Effector memory CD8-positive, alpha-beta T cell (primary cell): Measurements from ENCODE around the gene GRAP2.

ENCODE experiments used
- ATAC-seq: fragments of 150-1000 bp; cut with Tn5 transposase; replicated peaks from 2 replicates; pipeline ENCODE4 v1.10.0; 2021; ENCODE audit warnings: mild to moderate bottlenecking, moderate library complexity
- DNase-seq, 3 experiments: peaks; one replicate each; pipeline ENCODE4 v3.0.0; 2021
- H3K27ac Mint-ChIP-seq, 2 donors: one replicate each; pipeline ENCODE4 v1.8.0; 2022; ENCODE audit warnings: mild to moderate bottlenecking in 2 of 2, mixed read lengths in 2 of 2, moderate library complexity in 2 of 2
- H3K27me3 Mint-ChIP-seq, 2 donors: one replicate each; pipeline ENCODE4 v1.8.0; 2022; ENCODE audit warnings: mixed read lengths in 2 of 2
- H3K36me3 Mint-ChIP-seq: one replicate; pipeline ENCODE4 v1.8.0; 2022; ENCODE audit warnings: mild to moderate bottlenecking, moderate library complexity, mixed read lengths; ENCODE audit not compliant: insufficient read depth
- H3K4me1 Mint-ChIP-seq, 2 donors: one replicate each; pipeline ENCODE4 v1.8.0; 2022; ENCODE audit warnings: low read depth in 2 of 2, mixed read lengths in 2 of 2
- H3K4me3 Mint-ChIP-seq, 2 donors: one replicate each; pipeline ENCODE4 v1.8.0; 2022; ENCODE audit warnings: mild to moderate bottlenecking in 2 of 2, mixed read lengths in 2 of 2, moderate library complexity in 2 of 2
- H3K9me3 Mint-ChIP-seq, 2 donors: one replicate each; pipeline ENCODE4 v1.8.0; 2022; ENCODE audit warnings: mixed read lengths in 2 of 2

The GRAP2 gene

DNA sequence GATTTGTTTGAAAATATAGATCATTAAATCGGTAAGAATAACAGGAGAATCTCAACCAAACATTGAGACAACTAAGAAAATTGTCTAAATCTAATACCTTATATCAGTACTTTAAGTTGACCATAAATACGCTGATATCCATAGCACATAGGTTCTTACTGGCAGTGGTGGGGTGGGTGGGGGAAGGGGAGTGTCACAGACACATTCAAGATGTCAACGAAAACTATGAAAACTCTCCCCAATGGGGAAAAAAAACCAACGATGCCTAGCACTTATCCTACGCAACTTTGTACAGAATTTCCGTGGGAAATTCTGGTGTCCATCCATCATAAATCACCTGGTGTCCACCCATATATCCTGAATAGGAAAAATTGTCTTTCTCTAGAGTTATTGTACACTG lies 6.2 kb downstream of the GRAP2 start:
- Mint-ChIP-seq H3K4me3 (peak overlapping the region in 1 of 2 donors; percentile 89), H3K27me3 (no peaks in the 10 kb centered on the region), H3K27ac (peak overlapping the region; percentile 93 to 96), H3K4me1 (peaks cover 58 to 80% of the 10 kb centered on the region in 2 donors), H3K9me3 (peaks cover 0 to 7% of the 10 kb centered on the region in 2 donors), H3K36me3 (peaks cover 29% of the 10 kb centered on the region)
- DNase-seq (no peak), ATAC-seq (no peak)

DNA sequence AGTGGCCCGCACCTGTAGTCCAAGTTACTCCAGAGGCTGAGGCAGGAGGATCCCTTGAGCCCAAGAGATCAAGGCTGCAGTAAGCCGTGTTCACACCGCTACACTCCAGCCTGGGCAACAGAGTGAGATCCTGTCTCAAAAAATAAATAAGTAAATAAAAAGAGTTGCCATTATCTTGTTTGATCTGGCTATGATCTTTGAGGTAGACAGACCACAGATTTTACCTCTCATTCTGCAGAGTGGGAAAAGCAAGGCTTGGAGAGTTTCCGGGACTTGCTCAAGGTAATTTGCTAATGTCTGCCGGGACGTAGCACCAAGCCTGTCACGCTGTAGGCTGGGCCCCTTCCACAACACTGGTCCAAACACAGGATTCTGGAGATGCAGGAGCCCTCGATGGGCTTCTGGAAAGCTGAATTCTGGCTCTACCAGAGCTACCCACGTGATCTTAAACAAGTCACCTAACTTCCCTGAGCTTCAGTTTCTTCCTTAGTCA lies 6.8 kb downstream of the GRAP2 start:
- Mint-ChIP-seq H3K27ac (peak overlapping the region; percentile 93 to 96), H3K27me3 (no peaks in the 10 kb centered on the region), H3K4me3 (peak overlapping the region in 1 of 2 donors; percentile 89), H3K36me3 (peaks cover 29% of the 10 kb centered on the region), H3K4me1 (peaks cover 63 to 85% of the 10 kb centered on the region in 2 donors), H3K9me3 (peaks cover 0 to 7% of the 10 kb centered on the region in 2 donors)
- peak; percentile 40 for ATAC-seq
- peak in 1 of 3 experiments; percentile 26 for DNase-seq

DNA sequence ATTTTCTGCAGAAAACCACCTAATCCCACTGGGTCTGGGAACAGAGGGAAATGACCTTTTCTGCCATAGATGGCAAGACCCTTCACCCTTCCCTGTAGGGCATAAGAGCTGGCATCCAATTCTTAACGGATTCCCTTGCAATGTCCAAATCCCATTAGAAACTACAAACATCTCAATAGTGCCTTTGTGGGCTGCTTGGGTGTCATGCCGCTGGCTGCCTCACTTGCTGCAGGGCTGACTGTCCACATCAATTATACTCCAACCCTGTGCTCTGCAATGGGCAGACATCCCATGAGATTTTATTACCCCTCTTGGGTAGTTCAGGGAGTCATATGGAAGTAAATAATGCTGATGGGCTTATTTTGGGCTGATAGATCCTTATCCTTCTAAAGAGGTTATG lies 7.3 kb downstream of the GRAP2 start:
- peak overlapping the region in 1 of 2 donors; percentile 89 for H3K4me3 Mint-ChIP-seq
- peak overlapping the region; percentile 93 to 96 for H3K27ac Mint-ChIP-seq
- DNase-seq (no peak), ATAC-seq (no peak)
- H3K9me3 Mint-ChIP-seq: peaks cover 0 to 7% of the 10 kb centered on the region in 2 donors
- H3K27me3 Mint-ChIP-seq: no peaks in the 10 kb centered on the region
- peaks cover 68 to 88% of the 10 kb centered on the region in 2 donors for H3K4me1 Mint-ChIP-seq
- H3K36me3 Mint-ChIP-seq: peaks cover 29% of the 10 kb centered on the region

DNA sequence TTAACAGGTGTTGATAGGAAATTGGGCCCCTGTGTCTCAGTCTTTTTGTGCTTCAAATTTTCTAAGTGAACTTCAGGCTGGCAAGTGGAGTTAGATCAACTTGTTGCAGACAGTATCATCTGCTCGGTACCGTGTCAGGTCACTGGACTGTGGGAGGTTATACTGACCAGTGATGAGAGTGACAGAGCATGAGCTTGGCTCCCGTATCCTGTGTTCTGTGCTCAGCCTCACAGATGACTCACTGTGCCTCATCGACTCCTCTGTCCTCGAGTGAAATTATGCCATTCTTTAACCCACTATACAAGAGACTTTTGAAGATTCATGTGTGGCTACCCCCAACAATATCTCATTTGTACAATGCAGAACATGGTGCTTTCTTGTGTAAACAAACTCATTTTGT lies 7.9 kb downstream of the GRAP2 start:
- Mint-ChIP-seq H3K9me3 (peaks cover 0 to 7% of the 10 kb centered on the region in 2 donors), H3K27ac (peak overlapping the region; percentile 93 to 96), H3K4me3 (peak overlapping the region in 1 of 2 donors; percentile 89), H3K27me3 (no peaks in the 10 kb centered on the region), H3K4me1 (peaks cover 74 to 94% of the 10 kb centered on the region in 2 donors), H3K36me3 (peaks cover 27% of the 10 kb centered on the region)
- DNase-seq (no peak), ATAC-seq (peak; percentile 38)

DNA sequence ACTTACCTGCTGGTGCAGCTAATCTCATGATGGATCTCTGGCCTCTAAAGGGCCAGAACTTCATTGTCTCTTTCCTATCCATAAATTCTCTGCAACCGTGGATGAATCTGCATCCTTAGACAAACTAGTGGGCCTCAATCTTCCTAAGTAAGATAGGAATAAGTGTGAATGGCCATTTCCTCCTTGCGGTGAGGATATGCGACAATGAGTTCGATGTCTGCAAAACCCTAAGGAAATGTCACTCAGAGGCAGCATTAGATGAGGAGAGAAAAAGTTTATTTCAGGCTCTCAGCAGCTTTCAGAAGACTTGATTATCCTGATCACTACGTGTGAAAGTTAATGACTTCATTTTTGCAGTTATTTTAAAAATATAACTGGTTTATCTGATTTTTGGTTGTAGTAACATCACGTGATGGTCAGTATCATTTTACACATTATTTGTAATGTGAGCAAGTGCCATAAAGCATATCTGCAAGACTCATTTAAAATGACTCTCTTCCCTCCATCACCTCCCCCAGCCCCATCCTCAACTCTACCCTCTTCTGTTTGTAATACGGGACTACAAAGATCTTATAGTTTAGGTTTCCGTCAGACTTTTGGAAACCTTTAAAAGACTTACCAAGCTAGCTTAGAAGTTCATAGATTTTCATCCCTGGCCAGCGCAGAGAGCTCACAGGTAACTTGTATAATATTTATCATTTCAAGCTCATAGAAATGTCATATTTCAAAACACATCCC lies 10.2 kb downstream of the GRAP2 start:
- ATAC-seq (no peak), DNase-seq (no peak)
- Mint-ChIP-seq H3K4me1 (peaks cover 80 to 94% of the 10 kb centered on the region in 2 donors), H3K4me3 (peak overlapping the region in 1 of 2 donors; percentile 89), H3K27me3 (no peaks in the 10 kb centered on the region), H3K36me3 (peaks cover 47% of the 10 kb centered on the region), H3K9me3 (peaks cover 0 to 7% of the 10 kb centered on the region in 2 donors), H3K27ac (peak overlapping the region; percentile 93 to 96)

DNA sequence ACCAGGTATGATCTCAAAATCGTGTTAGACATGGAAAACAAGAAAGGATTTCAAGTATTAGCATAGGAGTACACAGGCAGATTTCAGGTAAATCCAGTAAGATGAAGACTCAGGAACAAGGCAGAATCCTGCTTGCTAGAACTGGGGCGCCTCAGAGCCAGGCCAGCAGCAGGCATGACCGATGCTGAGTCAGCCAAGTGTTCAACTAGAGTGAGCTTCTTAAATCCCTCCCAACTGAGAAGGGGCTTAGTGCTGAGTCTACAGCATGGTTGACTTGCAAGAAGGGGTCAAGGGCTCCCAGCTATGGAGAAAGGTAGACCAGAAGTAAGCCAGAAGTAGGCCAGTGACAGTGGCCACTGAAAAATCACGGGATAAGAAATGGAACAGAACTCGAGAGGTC lies 12.4 kb downstream of the GRAP2 start:
- Mint-ChIP-seq H3K36me3 (peaks cover 53% of the 10 kb centered on the region), H3K9me3 (peaks cover 0 to 7% of the 10 kb centered on the region in 2 donors), H3K4me1 (peaks cover 81 to 92% of the 10 kb centered on the region in 2 donors), H3K27me3 (no peaks in the 10 kb centered on the region), H3K4me3 (peak overlapping the region in 1 of 2 donors; percentile 89), H3K27ac (peak overlapping the region; percentile 93 to 96)
- DNase-seq (no peak), ATAC-seq (no peak)

DNA sequence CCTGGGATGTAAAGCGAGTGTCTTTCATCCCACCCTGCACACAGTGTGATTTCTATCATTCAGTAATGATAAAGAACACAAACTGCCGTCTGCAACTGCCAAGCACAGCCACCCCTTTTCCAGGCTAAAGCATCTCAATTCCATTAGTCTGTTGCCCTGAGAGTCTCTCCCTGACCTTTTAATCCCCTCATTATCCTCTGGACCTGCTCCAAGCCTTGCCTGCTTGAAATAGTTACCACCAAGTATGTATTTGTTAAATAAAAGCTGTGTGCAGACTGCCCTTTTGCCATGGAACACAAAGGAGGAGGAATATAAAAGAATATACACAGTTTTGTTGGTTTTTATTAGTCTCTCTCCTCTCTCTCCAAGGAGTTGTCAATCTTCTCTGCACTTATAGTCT lies 13.0 kb downstream of the GRAP2 start:
- H3K4me1 Mint-ChIP-seq: peaks cover 77 to 88% of the 10 kb centered on the region in 2 donors
- peaks cover 0 to 7% of the 10 kb centered on the region in 2 donors for H3K9me3 Mint-ChIP-seq
- ATAC-seq (no peak), DNase-seq (no peak)
- H3K4me3 Mint-ChIP-seq: peak overlapping the region in 1 of 2 donors; percentile 89
- H3K36me3 Mint-ChIP-seq: peaks cover 50% of the 10 kb centered on the region
- no peaks in the 10 kb centered on the region for H3K27me3 Mint-ChIP-seq
- peak overlapping the region; percentile 93 to 96 for H3K27ac Mint-ChIP-seq

DNA sequence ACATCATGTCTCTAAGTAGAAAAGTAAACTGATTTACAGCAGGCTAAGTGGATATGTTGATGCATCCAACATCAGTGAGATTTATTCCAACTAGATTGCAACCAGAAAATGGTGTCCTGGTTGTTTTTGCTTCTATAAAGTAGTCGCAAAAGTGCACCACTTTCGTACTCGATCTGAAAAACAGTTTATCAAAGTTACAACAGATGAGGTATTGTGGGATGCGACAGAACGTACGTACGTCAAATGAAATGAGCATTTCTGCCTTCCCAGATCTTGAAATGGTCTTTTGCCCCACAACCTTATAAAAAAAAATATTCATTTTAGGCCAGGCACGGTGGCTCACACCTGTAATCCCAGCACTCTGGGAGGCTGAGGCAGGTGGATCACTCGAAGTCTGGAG lies 13.7 kb downstream of the GRAP2 start:
- ATAC-seq (no peak), DNase-seq (no peak)
- peak overlapping the region in 1 of 2 donors; percentile 89 for H3K4me3 Mint-ChIP-seq
- H3K4me1 Mint-ChIP-seq: peaks cover 75 to 85% of the 10 kb centered on the region in 2 donors
- H3K9me3 Mint-ChIP-seq: peaks cover 0 to 7% of the 10 kb centered on the region in 2 donors
- peaks cover 45% of the 10 kb centered on the region for H3K36me3 Mint-ChIP-seq
- H3K27me3 Mint-ChIP-seq: no peaks in the 10 kb centered on the region
- peak overlapping the region; percentile 93 to 96 for H3K27ac Mint-ChIP-seq

DNA sequence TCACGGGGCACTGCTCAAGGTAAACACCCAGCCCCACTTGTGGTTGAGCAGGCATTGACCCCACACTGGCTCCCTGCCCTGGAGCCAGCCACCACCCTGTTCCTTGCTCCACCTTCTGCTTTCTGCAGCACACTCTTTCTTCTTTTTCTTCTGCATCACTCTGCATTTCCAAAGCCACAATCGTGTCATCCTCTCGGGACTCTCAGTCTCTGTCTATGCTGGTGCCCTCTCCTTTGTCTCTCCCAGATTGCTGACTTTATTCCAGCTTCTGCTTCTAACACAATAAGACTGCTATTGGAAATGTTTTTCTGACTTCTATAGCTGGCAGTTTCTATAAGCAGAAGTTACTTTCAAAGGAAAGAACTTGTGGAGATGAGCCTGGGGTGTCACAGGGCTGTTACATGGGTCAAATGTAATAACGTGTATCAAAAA lies 14.4 kb downstream of the GRAP2 start:
- peaks cover 0 to under 1% of the 10 kb centered on the region in 2 donors for H3K9me3 Mint-ChIP-seq
- ATAC-seq: peak; percentile 18
- H3K36me3 Mint-ChIP-seq: peaks cover 40% of the 10 kb centered on the region
- peak overlapping the region; percentile 93 to 96 for H3K27ac Mint-ChIP-seq
- H3K4me1 Mint-ChIP-seq: peaks cover 76 to 85% of the 10 kb centered on the region in 2 donors
- no peak for DNase-seq
- no peaks in the 10 kb centered on the region for H3K27me3 Mint-ChIP-seq
- peak overlapping the region in 1 of 2 donors; percentile 89 for H3K4me3 Mint-ChIP-seq

DNA sequence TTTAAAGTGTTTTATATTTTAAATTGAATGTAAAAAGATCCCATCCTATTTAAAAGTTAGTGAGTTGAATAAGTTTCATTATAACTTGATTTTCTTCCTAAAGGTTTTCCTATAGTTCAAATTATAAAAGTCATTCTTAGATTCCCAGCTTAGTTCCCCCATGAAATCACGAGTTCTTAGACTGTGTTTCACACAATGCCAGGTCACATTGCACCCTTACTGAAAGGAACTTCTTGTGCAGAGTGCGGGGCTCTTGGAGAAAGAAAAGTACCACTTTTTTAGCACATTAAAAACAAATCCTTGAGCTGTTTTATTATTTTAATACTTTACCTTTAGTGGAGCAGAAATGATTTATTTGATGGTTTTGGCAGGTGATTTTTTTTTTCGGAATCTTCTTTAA lies 15.6 kb downstream of the GRAP2 start:
- Mint-ChIP-seq H3K4me3 (peak overlapping the region in 1 of 2 donors; percentile 89), H3K4me1 (peaks cover 76 to 85% of the 10 kb centered on the region in 2 donors), H3K27me3 (no peaks in the 10 kb centered on the region), H3K9me3 (no peaks in the 10 kb centered on the region), H3K36me3 (peaks cover 46% of the 10 kb centered on the region), H3K27ac (peak overlapping the region; percentile 93 to 96)
- DNase-seq: no peak
- ATAC-seq: no peak

DNA sequence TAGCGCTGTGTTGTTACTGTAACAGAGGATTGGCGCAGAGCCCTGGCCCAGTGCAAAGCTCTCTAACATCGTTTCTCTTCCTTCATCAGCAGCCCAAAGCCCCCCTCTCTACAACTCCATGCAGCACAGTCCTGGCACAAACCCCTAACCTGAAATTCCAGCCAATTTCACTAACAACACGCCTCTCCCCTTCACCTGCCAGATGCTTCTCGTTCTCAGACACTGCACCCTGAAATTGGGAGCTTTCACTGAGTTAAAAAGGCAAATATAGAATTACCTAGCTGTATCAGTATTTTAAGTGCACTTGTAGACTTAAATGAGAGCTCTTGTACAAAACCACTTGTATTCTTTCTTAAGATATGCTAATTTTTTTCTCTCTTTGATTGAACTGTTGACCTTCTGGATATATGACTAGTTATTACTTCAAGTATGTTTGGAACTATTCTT lies 16.3 kb downstream of the GRAP2 start:
- Mint-ChIP-seq H3K27ac (peak overlapping the region; percentile 42 to 96), H3K36me3 (peaks cover 43% of the 10 kb centered on the region)

DNA sequence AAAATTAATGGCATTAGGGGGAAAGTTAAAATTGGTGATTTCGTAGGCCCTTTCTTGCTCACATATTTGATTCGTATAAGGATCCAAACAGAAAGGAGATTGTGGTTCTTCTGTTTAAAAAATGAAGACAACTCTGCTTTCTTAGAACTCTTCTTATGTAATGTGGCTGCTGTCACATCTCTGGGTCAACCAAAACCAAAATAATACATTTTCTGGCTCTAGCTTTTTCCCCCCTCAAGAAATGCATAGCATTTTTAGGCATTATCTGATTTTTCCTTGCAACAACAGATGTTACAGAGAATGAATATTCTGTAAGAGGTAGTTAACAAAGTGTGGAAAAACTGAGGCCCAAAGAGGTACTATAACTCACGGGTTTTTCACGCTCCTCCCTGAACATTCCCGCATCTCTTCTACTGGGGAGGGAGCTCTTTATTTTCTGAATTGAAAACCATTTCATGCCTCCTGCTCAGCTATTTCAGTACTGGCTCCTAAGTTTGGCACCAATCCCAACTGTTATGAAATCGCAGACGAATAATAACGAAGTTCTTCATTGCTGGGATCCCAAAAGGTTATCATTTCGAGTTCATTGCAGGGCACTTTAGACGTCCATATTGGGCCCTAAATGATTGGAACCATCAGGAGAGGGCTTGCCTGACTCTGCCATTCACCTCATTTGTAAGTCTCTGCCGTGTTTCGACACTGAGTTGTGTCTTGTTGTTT lies 17.1 kb downstream of the GRAP2 start:
- DNase-seq: no peak
- H3K4me3 Mint-ChIP-seq: peak overlapping the region in 1 of 2 donors; percentile 89
- H3K36me3 Mint-ChIP-seq: peaks cover 43% of the 10 kb centered on the region

More for the DNA sequence above, 16.3 kb downstream of the GRAP2 start:
- Mint-ChIP-seq H3K9me3 (no peaks in the 10 kb centered on the region), H3K4me3 (peak overlapping the region in 1 of 2 donors; percentile 89), H3K4me1 (peaks cover 75 to 85% of the 10 kb centered on the region in 2 donors), H3K27me3 (no peaks in the 10 kb centered on the region)
- DNase-seq: no peak
- no peak for ATAC-seq

DNA sequence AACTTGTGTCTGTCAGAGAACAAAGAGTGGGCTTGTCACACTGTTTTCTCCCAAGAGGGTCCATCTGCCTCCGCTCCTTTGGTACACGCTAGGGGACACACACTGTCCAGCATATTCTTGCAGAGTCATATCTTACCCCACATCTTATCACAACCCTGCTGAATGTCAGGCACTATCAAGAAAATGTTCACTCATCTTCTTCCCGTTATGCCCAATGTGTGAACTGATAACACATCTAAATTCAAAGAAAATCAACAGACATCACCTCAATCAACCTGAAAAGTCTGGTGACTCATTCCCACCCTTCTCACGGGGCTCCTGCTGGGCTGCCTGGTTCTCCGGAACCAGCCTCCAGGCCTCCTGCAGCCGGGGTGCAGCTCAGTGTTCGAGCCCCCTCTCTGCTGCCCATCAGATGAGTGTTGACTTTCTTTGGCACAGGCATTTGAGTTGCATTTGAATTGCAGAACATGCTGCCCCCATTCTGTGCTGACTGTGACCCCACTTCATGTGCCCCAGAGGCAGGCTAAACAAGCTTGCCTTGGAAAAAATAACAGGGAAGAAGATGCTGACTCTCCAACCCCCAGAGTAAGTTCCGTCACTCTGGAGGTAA lies 19.4 kb downstream of the GRAP2 start:
- ATAC-seq (peak; percentile 65), DNase-seq (peak in 2 of 3 experiments; percentile 30 to 33)
- Mint-ChIP-seq H3K4me3 (peak overlapping the region in 1 of 2 donors; percentile 74), H3K4me1 (peaks cover 70 to 88% of the 10 kb centered on the region in 2 donors), H3K9me3 (no peaks in the 10 kb centered on the region), H3K27ac (peak overlapping the region; percentile 90 to 96), H3K36me3 (peaks cover 39% of the 10 kb centered on the region), H3K27me3 (no peaks in the 10 kb centered on the region)

More for the DNA sequence above, 17.1 kb downstream of the GRAP2 start:
- H3K27ac Mint-ChIP-seq: peak overlapping the region; percentile 42 to 96
- no peaks in the 10 kb centered on the region for H3K9me3 Mint-ChIP-seq
- no peaks in the 10 kb centered on the region for H3K27me3 Mint-ChIP-seq
- peaks cover 72 to 85% of the 10 kb centered on the region in 2 donors for H3K4me1 Mint-ChIP-seq
- no peak for ATAC-seq
